ENCODE results near the gene DPP4. TPM values are rescaled to one million over a fixed set of nuclear protein-coding genes. Genes with fewer than 3 reads are reported as not detected.

DPP4 gene
- polyA plus RNA-seq, 2 of the 4 experiments (the other 2 are of a cell fraction) = 0.17 to 0.27 TPM

DNA sequence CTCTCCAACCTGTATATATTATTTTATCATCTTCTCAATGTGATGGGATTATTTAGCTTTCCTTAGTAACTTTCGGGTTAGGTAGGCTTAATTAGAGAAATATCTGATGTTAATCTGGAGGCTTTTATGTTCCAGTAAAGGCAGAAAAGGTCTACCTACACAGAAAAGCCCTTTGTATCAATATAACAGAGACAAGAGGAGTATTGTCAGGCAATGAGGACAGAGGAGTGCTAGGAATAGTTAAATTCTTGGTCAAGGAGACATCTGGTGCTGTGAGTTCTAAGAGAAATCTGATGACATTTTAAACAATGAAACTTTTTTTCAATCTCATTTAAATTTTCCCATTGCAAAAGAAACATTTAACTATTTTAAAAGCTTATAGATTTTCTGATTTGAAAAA is 36.1 kb downstream of the DPP4 start:
- CTCF ChIA-PET = interaction anchor here (0.8 kb wide), 1 partner anchor 192 kb away, joined by 3 read pairs; no protein-coding TSS in a partner anchor
- POLR2A ChIA-PET = no interaction called here
- 24% methylated on average over 1 of the region's 1 CpG for WGBS (ENCODE audit: missing lambda C conversion rate)

DNA sequence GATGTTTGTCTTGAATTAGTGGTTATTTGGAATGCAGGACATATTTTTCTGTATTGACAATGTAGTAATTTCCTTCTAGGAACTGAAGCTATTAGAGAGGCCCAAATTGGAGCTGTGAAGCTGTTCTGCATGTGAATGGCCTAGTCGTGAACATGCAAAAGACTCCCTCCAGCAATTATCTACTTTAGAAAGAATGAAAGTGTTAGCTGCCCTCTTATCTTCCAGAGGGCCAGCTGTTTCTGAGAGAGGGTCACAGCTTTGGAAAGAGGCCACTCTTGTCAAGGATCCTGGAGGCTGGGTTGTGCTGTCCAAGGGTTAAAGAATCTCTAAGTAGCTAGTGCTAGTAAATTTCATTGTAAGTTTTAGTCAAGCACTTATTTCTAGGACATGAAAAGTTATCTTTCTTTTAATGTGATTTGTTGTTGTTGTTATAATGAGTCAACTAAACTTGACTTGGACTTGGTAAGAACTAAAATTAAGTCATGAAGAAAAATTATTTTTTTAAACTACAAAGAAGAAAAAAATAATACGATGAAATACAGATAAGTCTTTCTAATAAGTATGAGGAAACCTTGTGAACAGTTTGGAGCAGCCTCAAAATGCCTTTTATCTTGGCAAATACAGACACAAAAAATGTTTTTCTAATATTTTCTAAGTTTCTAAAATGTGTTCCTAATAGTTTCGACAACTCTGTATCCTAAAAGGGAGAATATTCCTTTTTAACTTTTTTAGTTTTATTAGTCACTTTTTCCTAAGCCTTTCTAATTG is 36.8 kb downstream of the DPP4 start:
- TF ChIP-seq EP300 (IDR thresholded peaks at IDR 0.05) = no peak
- H3K27ac ChIP-seq = no peak overlapping the region
- H3K4me3 ChIP-seq = no peak overlapping the region
- H3K4me2 ChIP-seq = no peak overlapping the region
- POLR2A ChIA-PET = no interaction called here
- ATAC-seq (no peak), FAIRE-seq (no peak), DNase-seq (ENCODE audit: low read depth in 1 of 2, low spot score in 1 of 2) (no peak)
- H3K4me1 ChIP-seq = no peaks in the 10 kb centered on the region
- CTCF ChIA-PET = interaction anchor here (0.8 kb wide), 1 partner anchor 193 kb away, joined by 3 read pairs; no protein-coding TSS in a partner anchor
- no peaks in the 10 kb centered on the region for H3K9me3 ChIP-seq
- 51% methylated on average over 3 of the region's 3 CpGs for WGBS (ENCODE audit: missing lambda C conversion rate)

More for the DNA sequence above, 36.1 kb downstream of the DPP4 start:
- Histone ChIP-seq H3K4me3 (no peak overlapping the region), H3K27ac (no peak overlapping the region), H3K4me2 (no peak overlapping the region), H3K4me1 (no peaks in the 10 kb centered on the region), H3K9me3 (no peaks in the 10 kb centered on the region)
- ATAC-seq = no peak
- DNase-seq (ENCODE audit: low read depth in 1 of 2, low spot score in 1 of 2) = no peak
- FAIRE-seq = no peak
- no peak for TF ChIP-seq KDM5A (IDR thresholded peaks at IDR 0.05)
- no peak for TF ChIP-seq EHMT2 (IDR thresholded peaks at IDR 0.05; ENCODE audit: low read depth)
- TF ChIP-seq, protein P1, sequence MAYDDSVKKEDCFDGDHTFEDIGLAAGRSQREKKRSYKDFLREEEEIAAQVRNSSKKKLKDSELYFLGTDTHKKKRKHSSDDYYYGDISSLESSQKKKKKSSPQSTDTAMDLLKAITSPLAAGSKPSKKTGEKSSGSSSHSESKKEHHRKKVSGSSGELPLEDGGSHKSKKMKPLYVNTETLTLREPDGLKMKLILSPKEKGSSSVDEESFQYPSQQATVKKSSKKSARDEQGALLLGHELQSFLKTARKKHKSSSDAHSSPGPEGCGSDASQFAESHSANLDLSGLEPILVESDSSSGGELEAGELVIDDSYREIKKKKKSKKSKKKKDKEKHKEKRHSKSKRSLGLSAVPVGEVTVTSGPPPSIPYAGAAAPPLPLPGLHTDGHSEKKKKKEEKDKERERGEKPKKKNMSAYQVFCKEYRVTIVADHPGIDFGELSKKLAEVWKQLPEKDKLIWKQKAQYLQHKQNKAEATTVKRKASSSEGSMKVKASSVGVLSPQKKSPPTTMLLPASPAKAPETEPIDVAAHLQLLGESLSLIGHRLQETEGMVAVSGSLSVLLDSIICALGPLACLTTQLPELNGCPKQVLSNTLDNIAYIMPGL (CRISPR knock-in tag; IDR thresholded peaks at IDR 0.05; ENCODE audit: borderline replicate concordance) = no peak
- no peak for TF ChIP-seq JUN (IDR thresholded peaks at IDR 0.05)
- no peak for TF ChIP-seq CTCF (IDR thresholded peaks at IDR 0.05)
- TF ChIP-seq ZNF302 (CRISPR knock-in tag; IDR thresholded peaks at IDR 0.05) = no peak
- no peak for TF ChIP-seq CHD2 (IDR thresholded peaks at IDR 0.05; ENCODE audit: low read length, partially characterized antibody)
- no peak for TF ChIP-seq CEBPB (IDR thresholded peaks at IDR 0.05)
- no peak for TF ChIP-seq NFE2L2 (conservative IDR thresholded peaks at IDR 0.05; ENCODE audit: low read length)
- TF ChIP-seq NR3C1 (IDR thresholded peaks at IDR 0.05) = no peak
- TF ChIP-seq, protein P2, sequence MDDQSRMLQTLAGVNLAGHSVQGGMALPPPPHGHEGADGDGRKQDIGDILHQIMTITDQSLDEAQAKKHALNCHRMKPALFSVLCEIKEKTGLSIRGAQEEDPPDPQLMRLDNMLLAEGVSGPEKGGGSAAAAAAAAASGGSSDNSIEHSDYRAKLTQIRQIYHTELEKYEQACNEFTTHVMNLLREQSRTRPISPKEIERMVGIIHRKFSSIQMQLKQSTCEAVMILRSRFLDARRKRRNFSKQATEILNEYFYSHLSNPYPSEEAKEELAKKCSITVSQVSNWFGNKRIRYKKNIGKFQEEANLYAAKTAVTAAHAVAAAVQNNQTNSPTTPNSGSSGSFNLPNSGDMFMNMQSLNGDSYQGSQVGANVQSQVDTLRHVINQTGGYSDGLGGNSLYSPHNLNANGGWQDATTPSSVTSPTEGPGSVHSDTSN (IDR thresholded peaks at IDR 0.05) = no peak
- TF ChIP-seq BHLHE40 (IDR thresholded peaks at IDR 0.05; ENCODE audit: low read depth, low read length) = no peak
- TF ChIP-seq ZFP36 (IDR thresholded peaks at IDR 0.05; ENCODE audit: borderline replicate concordance, partially characterized antibody) = no peak
- TF ChIP-seq FOXS1 (CRISPR knock-in tag; IDR thresholded peaks at IDR 0.05) = no peak

- 21% methylated on average over 3 of the region's 3 CpGs for WGBS (ENCODE audit: missing lambda C conversion rate)
- Histone ChIP-seq H3K4me3 (no peak overlapping the region), H3K9me3 (no peaks in the 10 kb centered on the region), H3K4me2 (no peak overlapping the region), H3K27ac (no peak overlapping the region), H3K4me1 (no peaks in the 10 kb centered on the region)
- FAIRE-seq (no peak), DNase-seq (ENCODE audit: low read depth in 1 of 2, low spot score in 1 of 2) (no peak), ATAC-seq (no peak)
- ChIA-PET CTCF (no interaction called here), POLR2A (no interaction called here)
- TF ChIP-seq CEBPB (IDR thresholded peaks at IDR 0.05) = no peak
Measured at GRCh38 chr2:162035981-162036380, 38.0 kb downstream of the DPP4 start.
